ENCODE data around the gene TK1.
"Not testable (repeated sequence)": the region's sequence is repeated elsewhere in the genome, so short reads cannot be mapped to it uniquely, and the experiment has no call there.

TK1 gene

DNA sequence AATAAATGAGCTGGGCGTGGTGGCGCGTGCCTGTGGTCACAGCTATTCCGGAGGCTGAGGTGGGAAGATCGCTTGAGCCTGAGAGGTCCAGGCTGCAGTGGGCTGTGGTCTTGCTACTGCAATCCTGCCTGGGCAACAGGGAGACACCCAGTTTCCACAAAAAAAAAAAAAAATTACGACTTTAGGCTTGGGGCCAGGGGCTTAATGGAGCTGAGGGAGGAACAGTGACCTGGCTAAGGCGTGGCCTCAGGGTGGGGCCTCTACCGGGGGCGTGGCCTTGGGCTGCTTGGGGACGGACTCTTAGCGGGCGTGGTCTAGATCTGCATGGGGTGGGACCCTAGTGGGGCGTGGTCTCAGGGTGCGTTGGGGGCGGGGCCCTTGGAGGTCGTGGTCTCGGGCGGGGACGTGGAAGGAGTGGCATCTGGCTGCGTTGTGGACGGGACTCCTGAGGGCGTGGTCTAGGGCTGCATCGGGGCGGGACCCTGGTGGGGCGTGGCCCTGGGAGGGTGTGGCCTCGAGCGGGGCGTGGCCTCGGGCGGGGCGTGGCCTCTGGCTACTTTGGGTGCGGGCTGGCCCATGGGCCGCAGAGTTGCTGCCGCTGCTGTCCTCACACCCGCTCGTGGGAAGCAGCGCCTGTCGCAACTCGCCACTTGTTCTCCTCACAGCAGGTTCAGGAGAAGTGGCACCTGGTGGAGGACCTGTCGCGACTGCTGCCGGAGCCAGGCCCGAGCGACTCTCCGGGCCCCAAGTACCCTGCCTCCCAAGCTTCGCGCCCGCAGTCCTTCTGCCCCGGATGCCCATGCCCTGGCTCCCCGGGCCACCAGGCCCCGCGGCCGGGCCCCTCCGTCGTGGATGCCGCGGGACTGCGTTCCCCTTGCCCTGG lies 46.4 kb downstream of the TK1 start:
- Mint-ChIP-seq H3K36me3 (ENCODE audit: low read depth) (no peaks in the 10 kb centered on the region), H3K9me3 (no peaks in the 10 kb centered on the region), H3K27me3 (ENCODE audit: low read depth) (peaks cover 8% of the 10 kb centered on the region), H3K27ac (peak overlapping the region in 1 of 3 experiments; percentile 69), H3K4me1 (peaks cover 26% of the 10 kb centered on the region), H3K4me3 (peak overlapping the region; percentile 15 to 22 (median 16))
- TF ChIP-seq, protein P1, sequence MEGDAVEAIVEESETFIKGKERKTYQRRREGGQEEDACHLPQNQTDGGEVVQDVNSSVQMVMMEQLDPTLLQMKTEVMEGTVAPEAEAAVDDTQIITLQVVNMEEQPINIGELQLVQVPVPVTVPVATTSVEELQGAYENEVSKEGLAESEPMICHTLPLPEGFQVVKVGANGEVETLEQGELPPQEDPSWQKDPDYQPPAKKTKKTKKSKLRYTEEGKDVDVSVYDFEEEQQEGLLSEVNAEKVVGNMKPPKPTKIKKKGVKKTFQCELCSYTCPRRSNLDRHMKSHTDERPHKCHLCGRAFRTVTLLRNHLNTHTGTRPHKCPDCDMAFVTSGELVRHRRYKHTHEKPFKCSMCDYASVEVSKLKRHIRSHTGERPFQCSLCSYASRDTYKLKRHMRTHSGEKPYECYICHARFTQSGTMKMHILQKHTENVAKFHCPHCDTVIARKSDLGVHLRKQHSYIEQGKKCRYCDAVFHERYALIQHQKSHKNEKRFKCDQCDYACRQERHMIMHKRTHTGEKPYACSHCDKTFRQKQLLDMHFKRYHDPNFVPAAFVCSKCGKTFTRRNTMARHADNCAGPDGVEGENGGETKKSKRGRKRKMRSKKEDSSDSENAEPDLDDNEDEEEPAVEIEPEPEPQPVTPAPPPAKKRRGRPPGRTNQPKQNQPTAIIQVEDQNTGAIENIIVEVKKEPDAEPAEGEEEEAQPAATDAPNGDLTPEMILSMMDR (IDR thresholded peaks at IDR 0.05; ENCODE audit: unreplicated experiment in 3 of 3): no peak

- H3K9me3 Mint-ChIP-seq; H3K36me3 Mint-ChIP-seq (ENCODE audit: low read depth); H3K27ac Mint-ChIP-seq; H3K27me3 Mint-ChIP-seq (ENCODE audit: low read depth): not testable (repeated sequence)
- Mint-ChIP-seq H3K4me3 (peak overlapping the region in 1 of 3 experiments; percentile 22), H3K4me1 (peaks cover 26% of the 10 kb centered on the region)
Measured at GRCh38 chr17:78139861-78140168, 47.0 kb downstream of the TK1 start.

GRCh38 chr17:78138204-78139060 lies 48.4 kb downstream of the TK1 start:
- Mint-ChIP-seq H3K27me3 (ENCODE audit: low read depth) (peaks cover 13% of the 10 kb centered on the region), H3K4me3 (no peak overlapping the region), H3K27ac (no peak overlapping the region), H3K4me1 (peaks cover 14% of the 10 kb centered on the region), H3K36me3 (ENCODE audit: low read depth) (no peaks in the 10 kb centered on the region), H3K9me3 (no peaks in the 10 kb centered on the region)
- TF ChIP-seq, protein P1 (IDR thresholded peaks at IDR 0.05; ENCODE audit: unreplicated experiment in 3 of 3): peak in 1 of 3 experiments; percentile 6

DNA sequence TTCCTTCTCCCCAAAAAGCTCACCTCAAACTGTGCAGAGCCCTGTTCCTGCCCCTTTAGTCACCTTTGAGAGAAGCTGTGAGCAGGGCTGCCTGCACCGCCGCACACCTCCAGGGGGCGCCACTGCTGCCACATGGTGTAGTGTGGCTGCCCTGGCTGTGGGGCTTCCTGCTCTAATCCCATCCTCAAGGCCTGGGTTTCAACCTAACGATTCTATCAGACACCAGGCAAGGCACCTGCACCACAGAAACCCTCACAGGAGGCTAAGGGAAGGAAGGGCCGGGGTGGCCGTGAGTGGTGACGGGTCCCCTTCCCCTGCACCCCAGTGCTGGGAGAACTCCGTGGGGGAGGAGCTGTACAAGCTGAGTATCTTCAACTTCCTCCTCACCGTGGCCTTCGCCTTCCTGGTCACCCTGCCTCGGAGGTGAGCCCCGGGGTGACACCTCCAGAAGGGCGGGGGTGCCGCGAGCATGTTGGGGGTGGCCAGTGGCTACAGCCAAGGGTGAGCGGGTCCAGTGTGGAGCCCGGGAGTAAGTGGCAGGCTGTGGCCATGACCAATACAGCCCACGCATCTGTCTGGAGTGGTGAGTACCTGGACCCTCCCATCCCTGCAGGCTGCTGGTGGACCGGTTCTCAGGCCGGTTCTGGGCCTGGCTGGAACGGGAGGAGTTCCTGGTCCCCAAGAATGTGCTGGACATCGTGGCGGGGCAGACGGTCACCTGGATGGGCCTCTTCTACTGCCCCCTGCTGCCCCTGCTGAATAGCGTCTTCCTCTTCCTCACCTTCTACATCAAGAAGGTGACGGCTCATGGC lies 49.3 kb downstream of the TK1 start:
- H3K36me3 Mint-ChIP-seq (ENCODE audit: low read depth): no peaks in the 10 kb centered on the region
- no peaks in the 10 kb centered on the region for H3K9me3 Mint-ChIP-seq
- peaks cover 20% of the 10 kb centered on the region for H3K27me3 Mint-ChIP-seq (ENCODE audit: low read depth)
- H3K4me1 Mint-ChIP-seq: peaks cover 10% of the 10 kb centered on the region
- no peak overlapping the region for H3K27ac Mint-ChIP-seq
- TF ChIP-seq, protein P1 (IDR thresholded peaks at IDR 0.05; ENCODE audit: unreplicated experiment in 3 of 3): peak; percentile 23 to 27 (median 26)
- H3K4me3 Mint-ChIP-seq: no peak overlapping the region

GRCh38 chr17:78135858-78136500 lies 50.9 kb downstream of the TK1 start:
- Mint-ChIP-seq H3K27me3 (ENCODE audit: low read depth) (peaks cover 22% of the 10 kb centered on the region), H3K27ac (peak overlapping the region in 1 of 3 experiments; percentile 52), H3K36me3 (ENCODE audit: low read depth) (no peaks in the 10 kb centered on the region), H3K4me3 (no peak overlapping the region), H3K9me3 (no peaks in the 10 kb centered on the region), H3K4me1 (peaks cover 5% of the 10 kb centered on the region)
- TF ChIP-seq, protein P1 (IDR thresholded peaks at IDR 0.05; ENCODE audit: unreplicated experiment in 3 of 3): no peak
